OCI-LY7 (cell line): ENCODE measurements around the gene CT47B1. TPM values are rescaled to one million over a fixed set of nuclear protein-coding genes. Genes with fewer than 3 reads are reported as not detected.
"Not testable (repeated sequence)": the region's sequence is repeated elsewhere in the genome, so short reads cannot be mapped to it uniquely, and the experiment has no call there.

Experiments used
- Bru-seq: library from RNA; stranded (reverse); fragments of 400-500 nt; gene quantifications from one replicate; lab custom pipeline; 2021; lab: Mats Ljungman, UMichigan
- BruChase-seq, 2 experiments: library from RNA; stranded (reverse); fragments of 400-500 nt; gene quantifications; one replicate each; lab custom pipeline; 2021; lab: Mats Ljungman, UMichigan
- BruUV-seq: library from RNA; stranded (reverse); fragments of 400-500 nt; replicated peaks from 2 replicates; lab custom pipeline; 2021; lab: Mats Ljungman, UMichigan
- CTCF ChIA-PET: fragments of 300-600 bp; sonication (Branson Sonifier 250); formaldehyde crosslinking; loops from one replicate; lab custom pipeline; 2022; ENCODE audit warnings: antibody characterized with exemption; ENCODE audit not compliant: unreplicated experiment; lab: Charles Lee
- POLR2A ChIA-PET: fragments of 300-600 bp; sonication (Branson Sonifier 250); formaldehyde crosslinking; loops from one replicate; lab custom pipeline; 2022; ENCODE audit warnings: antibody characterized with exemption; lab: Charles Lee
- DNase-seq: peaks from one replicate; pipeline ENCODE4 v3.0.0-alpha.2; 2015; ENCODE audit warnings: low spot score
- H2AFZ ChIP-seq: fragments of 200-600 bp; sonication (generic), shearing (Covaris generic); 2 replicates; pipeline ENCODE4 v1.6.1; 2014; ENCODE audit warnings: mild to moderate bottlenecking, antibody characterized with exemption, low read length, moderate library complexity
- H3K27ac ChIP-seq: fragments of 200-600 bp; sonication (generic); 2 replicates; pipeline ENCODE4 v1.5.1; 2014; ENCODE audit warnings: mixed run types, low read depth, mild to moderate bottlenecking, moderate library complexity, low read length, inconsistent platforms; ENCODE audit not compliant: poor library complexity, severe bottlenecking
- H3K36me3 ChIP-seq: fragments of 200-600 bp; sonication (generic); 2 replicates; pipeline ENCODE4 v1.6.1; 2014; ENCODE audit warnings: mild to moderate bottlenecking, antibody characterized with exemption, low read length, moderate library complexity, mixed read lengths; ENCODE audit not compliant: insufficient read depth
- H3K4me1 ChIP-seq: fragments of 200-600 bp; sonication (generic); 2 replicates; pipeline ENCODE4 v1.5.1; 2014; ENCODE audit warnings: mild to moderate bottlenecking, low read length; ENCODE audit not compliant: insufficient read depth, poor library complexity, severe bottlenecking
- H3K4me2 ChIP-seq: fragments of 200-600 bp; sonication (generic); 2 replicates; pipeline ENCODE4 v1.6.1; 2014; ENCODE audit warnings: mild to moderate bottlenecking, low read length
- H3K4me3 ChIP-seq: fragments of 200-600 bp; sonication (generic); 2 replicates; pipeline ENCODE4 v1.5.1; 2014; ENCODE audit warnings: mild to moderate bottlenecking, low read depth, low read length; ENCODE audit not compliant: poor library complexity, severe bottlenecking
- H3K79me2 ChIP-seq: fragments of 200-600 bp; sonication (generic); 2 replicates; pipeline ENCODE4 v1.6.1; 2016; ENCODE audit warnings: low read depth, mild to moderate bottlenecking, low read length, moderate library complexity, mixed read lengths; ENCODE audit not compliant: insufficient read depth
- H3K9me2 ChIP-seq: fragments of 200-600 bp; sonication (generic); 2 replicates; pipeline ENCODE4 v1.6.1; 2016; ENCODE audit warnings: mild to moderate bottlenecking, low read length, mixed read lengths; ENCODE audit not compliant: insufficient read depth
- H3K9me3 ChIP-seq: fragments of 200-600 bp; sonication (generic); 2 replicates; pipeline ENCODE4 v1.6.1; 2014; ENCODE audit warnings: mild to moderate bottlenecking, mixed run types, low read length, mixed read lengths
- H4K20me1 ChIP-seq: fragments of 200-600 bp; sonication (generic); 2 replicates; pipeline ENCODE4 v1.6.1; 2014; ENCODE audit warnings: mild to moderate bottlenecking, antibody characterized with exemption, low read length, moderate library complexity, mixed read lengths; ENCODE audit not compliant: insufficient read depth
- CTCF ChIP-seq: fragments of 200-600 bp; sonication (generic); conservative IDR thresholded peaks from 2 replicates; pipeline ENCODE4 v1.5.1; 2014; ENCODE audit warnings: mild to moderate bottlenecking, antibody characterized with exemption, low read length, moderate library complexity, mixed read lengths
- EZH2phosphoT487 ChIP-seq: fragments of 200-600 bp; sonication (generic); IDR thresholded peaks from 2 replicates; pipeline ENCODE4 v1.6.1; 2018; ENCODE audit warnings: low read depth, borderline replicate concordance, mild to moderate bottlenecking, mixed run types, antibody characterized with exemption, low read length, moderate library complexity, mixed read lengths
- intact Hi-C: fragments of 100-400 bp; cut with micrococcal nuclease; formaldehyde crosslinking; loops from one replicate; pipeline ENCODE4 v1.10.0; 2022; ENCODE audit not compliant: unreplicated experiment
- long read RNA-seq: library from polyadenylated mRNA; stranded (forward); transcript quantifications from one replicate; pipeline ENCODE4 v2.0.0, GENCODE V29; 2022
- total RNA-seq, 2 experiments: library from RNA; depleted of rRNA in 1 of 2; stranded (reverse); fragments of >200 nt in 1 of 2; shearing (Covaris generic) in 1 of 2; gene quantifications; 2 replicates each; pipeline ENCODE4 v1.2.3, GENCODE V29; 2014 to 2022

CT47B1 gene
- total RNA-seq (2014; rRNA removed; shearing (Covaris generic)) = not detected in 2 replicates
- total RNA-seq (2022) = not detected in 2 replicates
- not detected for Bru-seq, nascent RNA
- not detected for BruChase-seq, experiment 1, labeled RNA remaining after a 6-hour chase
- not detected for BruChase-seq, experiment 2, labeled RNA remaining after a 2-hour chase
- long read RNA-seq = 0 reads

DNA sequence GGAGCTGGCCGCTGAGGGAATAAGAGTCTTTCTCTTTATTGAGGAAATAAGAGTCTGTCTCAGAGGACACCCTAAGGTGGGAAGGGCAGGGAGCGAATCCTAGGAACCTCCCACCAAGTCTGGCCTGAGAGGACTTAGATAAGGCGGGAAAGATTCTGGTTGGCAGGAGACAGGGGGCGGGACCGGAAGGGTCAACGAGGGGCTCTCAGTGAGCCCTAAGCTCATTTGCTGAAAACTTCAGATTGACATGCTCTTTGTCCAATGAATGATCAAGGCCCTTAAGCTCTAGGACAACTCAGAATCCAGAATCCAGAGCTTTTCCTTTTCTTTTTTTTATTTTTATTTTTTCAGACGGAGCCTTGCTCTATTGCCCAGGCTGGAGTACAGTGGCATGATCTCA lies at the start of gene CT47B1:
Gene CT47B1, minus strand, starts transcription at position 101 of the 400 bp plus-strand sequence. CDS start 196 bp downstream, outside the sequence.
- CTCF ChIA-PET, H3K4me1 ChIP-seq, H3K4me3 ChIP-seq, H3K27ac ChIP-seq, BruUV-seq, H3K9me2 ChIP-seq, H4K20me1 ChIP-seq, H2AFZ ChIP-seq, POLR2A ChIA-PET, intact Hi-C loops, H3K36me3 ChIP-seq, DNase-seq, H3K79me2 ChIP-seq, H3K4me2 ChIP-seq, H3K9me3 ChIP-seq: not testable (repeated sequence)

DNA sequence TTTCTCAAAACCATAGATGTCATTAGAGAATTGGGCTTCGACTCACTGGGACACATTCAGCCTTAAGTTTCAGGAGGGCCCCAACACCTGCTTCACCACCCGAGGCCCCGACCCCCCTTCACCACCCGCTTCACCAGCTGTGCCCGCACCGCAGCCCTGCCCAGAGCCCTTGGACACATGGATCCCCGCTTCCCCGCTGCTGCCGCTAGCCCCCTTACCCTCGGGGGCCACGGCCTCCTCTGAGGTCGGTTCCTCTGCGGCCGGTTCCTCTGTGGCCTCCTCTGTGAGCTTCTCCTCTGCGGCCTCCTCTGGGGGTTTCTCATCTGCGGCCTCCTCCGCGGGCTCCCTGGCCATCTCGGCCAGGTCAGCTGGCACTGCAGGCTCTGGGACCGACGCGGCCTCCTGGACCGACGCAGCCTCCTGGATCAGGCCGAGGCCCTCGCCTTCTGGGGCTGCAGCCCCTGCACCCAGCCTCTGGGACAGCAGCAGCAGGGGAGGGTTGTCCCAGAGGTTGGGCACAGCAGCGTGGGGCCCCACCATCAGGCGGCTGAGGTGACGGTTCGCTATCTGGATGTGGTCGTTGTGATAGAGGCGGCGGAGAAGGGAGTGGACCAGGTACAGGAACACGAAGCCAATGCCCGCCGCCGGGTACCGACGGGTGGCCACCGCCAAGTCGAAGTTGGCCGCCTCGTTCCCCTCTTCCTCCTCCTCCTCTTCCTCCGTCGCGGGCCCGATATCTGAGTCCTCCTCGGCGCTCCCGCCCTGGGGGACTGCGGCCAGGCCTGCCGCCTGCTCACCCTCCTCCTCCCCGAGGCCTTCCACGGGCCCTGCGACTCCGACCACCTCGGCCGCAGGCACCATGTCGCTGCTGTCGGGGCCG lies 748 bp downstream of the CT47B1 start:
- Histone ChIP-seq H3K9me2 (no peaks in the 10 kb centered on the region), H3K9me3 (no peaks in the 10 kb centered on the region), H2AFZ (no peak overlapping the region), H3K4me3 (no peak overlapping the region), H3K36me3 (no peaks in the 10 kb centered on the region), H3K4me1 (no peaks in the 10 kb centered on the region), H3K79me2 (no peaks in the 10 kb centered on the region), H3K4me2 (no peak overlapping the region), H3K27ac (no peak overlapping the region), H4K20me1 (no peaks in the 10 kb centered on the region)
- no TSS peak for BruUV-seq
- DNase-seq = no peak
- TF ChIP-seq CTCF (no peak), EZH2phosphoT487 (no peak)
- ChIA-PET CTCF (no interaction called here), POLR2A (no interaction called here)
- intact Hi-C loops = no loop called here

DNA sequence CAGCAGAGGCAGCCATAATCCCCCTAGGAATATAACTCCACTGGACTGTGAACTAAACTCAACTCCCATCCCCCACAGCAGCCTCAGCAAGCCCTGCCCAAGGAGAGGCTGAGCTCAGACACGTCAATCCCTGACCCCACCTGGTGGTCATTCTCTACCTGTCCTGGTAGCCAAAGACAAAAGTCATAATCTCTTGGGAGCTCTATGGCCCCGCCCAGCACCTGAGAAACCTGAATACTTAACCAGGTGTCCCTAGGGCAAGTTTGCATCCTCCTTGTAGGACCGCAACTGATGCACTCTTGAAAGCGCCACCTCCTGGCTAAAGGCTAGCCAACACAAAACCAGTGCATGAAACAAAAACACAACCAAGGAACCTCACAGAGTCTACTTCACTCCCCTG lies 18.4 kb downstream of the CT47B1 start:
- H3K9me2 ChIP-seq = no peaks in the 10 kb centered on the region
- no peaks in the 10 kb centered on the region for H3K36me3 ChIP-seq
- no peak overlapping the region for H2AFZ ChIP-seq
- ChIA-PET CTCF (no interaction called here), POLR2A (interaction anchor here (0.6 kb wide), 1 partner anchor 16 kb away, joined by 3 read pairs; no protein-coding TSS in a partner anchor)
- no peak overlapping the region for H3K4me2 ChIP-seq
- no peaks in the 10 kb centered on the region for H3K79me2 ChIP-seq
- peak; percentile 16 for DNase-seq
- no peak overlapping the region for H3K4me3 ChIP-seq
- intact Hi-C loops = no loop called here
- no peak overlapping the region for H3K27ac ChIP-seq
- no peaks in the 10 kb centered on the region for H3K9me3 ChIP-seq
- no peaks in the 10 kb centered on the region for H4K20me1 ChIP-seq
- no peaks in the 10 kb centered on the region for H3K4me1 ChIP-seq
- BruUV-seq = no TSS peak
- TF ChIP-seq CTCF = peak; percentile 45; the same call in 1 of the 2 replicates
- TF ChIP-seq EZH2phosphoT487 = no peak
